Stimulated activated CD4-positive, alpha-beta T cell treated with anti-CD3 and anti-CD28 coated beads, Interleukin-1b, Interleukin-23, amount 100 ng/mL, for 24 hours (primary cell): Measurements from ENCODE around the gene TFCP2L1.
"Not testable (repeated sequence)": the region's sequence is repeated elsewhere in the genome, so short reads cannot be mapped to it uniquely, and the experiment has no call there.

Experiments used
- DNase-seq, 4 experiments: peaks; one replicate each; pipeline ENCODE4 v3.0.0-alpha.2; 2020; ENCODE audit warnings: low read depth in 4 of 4, low spot score in 1 of 4

Gene TFCP2L1

GRCh38 chr2:121272596-121272995, 12.4 kb downstream of the TFCP2L1 start:
- no peak for DNase-seq

- not testable (repeated sequence) for DNase-seq
Measured at GRCh38 chr2:121269436-121269835, 15.6 kb downstream of the TFCP2L1 start.

- DNase-seq, result no peak
Measured at GRCh38 chr2:121266543-121267106, 18.4 kb downstream of the TFCP2L1 start.

GRCh38 chr2:121263996-121264715, 20.8 kb downstream of the TFCP2L1 start:
- DNase-seq, result no peak

GRCh38 chr2:121260370-121261154, 24.4 kb downstream of the TFCP2L1 start:
- no peak for DNase-seq

- no peak for DNase-seq
Measured at GRCh38 chr2:121258051-121258450, 27.0 kb downstream of the TFCP2L1 start.

- DNase-seq, result no peak
Measured at GRCh38 chr2:121257480-121257840, 27.5 kb downstream of the TFCP2L1 start.

- no peak for DNase-seq
Measured at GRCh38 chr2:121256720-121257479, 28.1 kb downstream of the TFCP2L1 start.

- DNase-seq, result no peak
Measured at GRCh38 chr2:121255358-121255757, 29.6 kb downstream of the TFCP2L1 start.

- no peak for DNase-seq
Measured at GRCh38 chr2:121254748-121255147, 30.3 kb downstream of the TFCP2L1 start.

- no peak for DNase-seq
Measured at GRCh38 chr2:121253674-121254240, 31.2 kb downstream of the TFCP2L1 start.

GRCh38 chr2:121253021-121253673, 31.9 kb downstream of the TFCP2L1 start:
- DNase-seq, result no peak

GRCh38 chr2:121251497-121251896, 33.5 kb downstream of the TFCP2L1 start:
- DNase-seq, result no peak

- no peak for DNase-seq
Measured at GRCh38 chr2:121248766-121249343, 36.1 kb downstream of the TFCP2L1 start.

- no peak for DNase-seq
Measured at GRCh38 chr2:121247971-121248370, 37.0 kb downstream of the TFCP2L1 start.

GRCh38 chr2:121247534-121247933, 37.5 kb downstream of the TFCP2L1 start:
- no peak for DNase-seq

GRCh38 chr2:121246704-121247255, 38.2 kb downstream of the TFCP2L1 start:
- DNase-seq, result no peak

GRCh38 chr2:121245913-121246312, 39.1 kb downstream of the TFCP2L1 start:
- no peak for DNase-seq

- no peak for DNase-seq
Measured at GRCh38 chr2:121245120-121245820, 39.7 kb downstream of the TFCP2L1 start.
